Stimulated activated CD4-positive, alpha-beta T cell treated with anti-CD3 and anti-CD28 coated beads, TNF-alpha, amount 100 ng/mL, for 48 hours (primary cell): ENCODE data around the gene ARHGAP32.
"Not testable (repeated sequence)": the region's sequence is repeated elsewhere in the genome, so short reads cannot be mapped to it uniquely, and the experiment has no call there.

Source experiments
- DNase-seq, 3 donors: peaks; one replicate each; pipeline ENCODE4 v3.0.0-alpha.2; 2020; ENCODE audit warnings: low read depth in 3 of 3

Gene ARHGAP32

DNA sequence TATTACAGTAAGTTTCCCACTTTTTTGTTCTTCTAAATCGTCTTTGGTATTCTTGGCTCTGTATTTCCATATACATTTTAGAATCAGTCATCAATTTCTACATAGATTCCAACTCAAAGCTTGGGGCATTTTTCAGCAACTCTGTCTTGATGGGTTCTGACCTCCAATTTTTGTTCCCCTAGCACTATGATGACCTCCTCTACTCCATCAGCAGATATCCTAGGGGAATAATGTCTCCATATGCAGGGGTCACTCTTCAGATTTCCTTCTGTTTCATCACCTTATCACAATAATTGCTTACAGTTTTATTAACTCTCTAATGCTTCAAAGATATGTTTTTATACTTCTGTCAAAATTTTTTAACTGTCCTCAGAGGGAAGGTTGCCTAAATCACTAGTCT lies 158.1 kb downstream of the ARHGAP32 start:
- DNase-seq: no peak

DNA sequence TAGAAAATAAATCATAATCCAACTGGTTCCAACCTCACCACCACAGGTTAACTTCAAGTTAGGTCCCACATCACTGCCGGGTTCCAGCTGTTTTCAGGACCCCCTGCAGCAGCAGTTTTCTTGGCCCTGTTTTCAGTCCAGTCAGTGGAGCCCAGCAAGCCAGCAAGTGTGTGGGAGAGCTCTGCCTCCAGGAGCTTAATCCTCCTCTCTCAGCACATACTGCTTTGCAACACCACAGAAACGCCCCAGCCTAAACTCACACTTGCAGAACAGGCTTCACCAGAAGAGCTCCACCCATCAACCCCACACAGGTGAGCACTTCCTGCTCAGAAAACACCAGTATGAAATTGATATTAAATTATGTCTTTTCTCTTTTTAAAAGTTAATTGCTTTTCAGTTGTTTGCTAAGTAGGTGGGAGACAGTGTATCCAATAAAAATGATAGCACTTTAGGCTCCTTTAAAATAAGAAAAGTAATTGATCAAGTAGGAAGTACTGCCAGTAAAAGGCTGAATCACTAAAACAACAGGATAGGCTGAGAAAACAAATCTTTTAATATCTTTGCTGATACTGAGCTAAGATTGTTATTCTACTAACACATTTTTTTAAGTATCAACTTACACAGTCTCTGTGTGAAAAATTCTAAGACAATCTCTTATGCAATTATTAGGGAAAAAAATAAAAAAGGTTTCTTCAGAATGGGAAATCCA lies 168.0 kb downstream of the ARHGAP32 start:
- DNase-seq: no peak

DNA sequence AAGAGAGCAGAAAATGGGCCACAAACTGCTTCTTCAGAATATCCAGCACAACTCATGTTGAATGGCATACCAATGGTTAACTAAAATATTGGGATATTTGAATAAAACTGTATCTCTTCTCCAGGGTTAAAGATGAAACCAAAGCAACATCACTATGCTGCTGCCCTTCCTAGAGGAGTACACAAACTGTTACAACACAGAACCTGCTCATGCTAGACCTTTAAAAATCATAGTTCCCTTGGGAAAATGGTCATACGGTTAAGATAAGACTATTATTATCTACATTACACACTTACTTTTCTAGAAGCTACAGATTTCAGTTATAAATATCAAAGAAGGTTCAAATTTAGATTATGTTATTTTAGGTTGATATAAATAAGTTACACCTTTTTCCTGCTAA lies 170.8 kb downstream of the ARHGAP32 start:
- no peak for DNase-seq

DNA sequence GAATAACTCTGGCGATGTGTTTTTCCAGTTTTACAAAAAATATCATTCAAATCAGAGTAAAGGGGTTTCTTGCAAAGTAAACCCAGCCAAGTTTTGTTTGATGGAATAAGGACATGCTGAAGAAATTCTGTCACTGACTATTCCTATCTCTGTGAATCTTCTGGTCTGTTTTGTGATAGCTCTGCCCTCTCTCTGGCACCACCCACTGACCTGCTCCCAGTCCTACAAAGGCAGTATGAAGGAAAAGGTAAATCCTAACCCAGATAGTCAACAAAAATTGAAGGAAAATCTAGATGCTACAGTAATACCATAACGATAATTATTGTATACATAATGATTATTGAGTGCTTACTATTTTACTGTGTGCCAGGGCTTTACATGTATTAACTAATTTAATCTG lies 173.1 kb downstream of the ARHGAP32 start:
- no peak for DNase-seq

DNA sequence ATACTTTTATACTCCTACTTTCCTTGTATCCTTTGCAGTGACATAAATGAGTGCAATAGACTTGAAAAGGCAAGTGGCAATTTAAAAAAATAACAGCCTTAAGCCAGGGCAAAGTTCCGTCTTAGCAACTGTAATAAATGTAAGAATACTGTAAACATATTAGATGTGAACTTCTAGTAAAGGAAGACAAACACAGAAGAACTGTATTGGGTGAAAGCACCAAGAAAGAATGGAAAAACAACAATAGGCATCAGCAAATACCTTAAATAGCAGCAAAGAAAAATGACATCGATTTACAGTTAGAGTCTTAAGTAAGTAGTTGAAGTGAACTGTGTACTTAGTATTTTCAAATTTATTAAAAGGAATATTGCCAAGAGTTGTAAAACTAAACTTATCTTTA lies 174.0 kb downstream of the ARHGAP32 start:
- DNase-seq: no peak

DNA sequence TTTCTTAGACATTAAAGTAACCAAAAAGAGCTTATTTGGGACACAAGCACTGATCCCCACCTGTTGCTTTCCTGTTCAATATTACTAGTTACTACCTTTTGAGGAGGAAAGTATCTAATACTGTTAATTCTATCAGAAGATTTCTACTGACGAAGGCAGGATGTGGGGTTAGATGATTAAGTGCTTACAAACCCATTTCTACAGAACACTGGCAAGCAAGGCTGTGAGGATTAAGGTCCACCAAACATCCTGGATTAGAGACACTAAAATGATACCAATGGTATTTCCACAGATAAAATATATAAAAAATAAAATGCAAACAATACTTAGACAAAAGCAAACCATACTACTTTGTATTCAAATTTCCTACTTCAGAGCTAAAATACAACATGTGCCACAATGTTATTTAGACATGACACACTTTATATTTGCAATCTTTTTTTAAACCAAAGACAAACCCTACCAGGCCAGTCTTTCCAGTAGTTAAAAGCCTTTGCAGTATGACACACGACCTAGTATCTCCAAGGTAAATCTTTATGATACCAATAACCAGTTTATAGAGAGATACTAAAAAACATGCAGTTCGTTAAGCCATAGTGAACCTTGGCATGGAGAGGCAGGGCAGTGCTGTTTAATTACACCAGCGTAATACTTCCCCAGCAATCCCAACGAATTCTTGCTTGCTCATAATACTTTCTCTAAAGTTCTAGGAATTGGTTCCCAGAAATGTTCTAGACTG lies 178.2 kb downstream of the ARHGAP32 start:
- DNase-seq: no peak

DNA sequence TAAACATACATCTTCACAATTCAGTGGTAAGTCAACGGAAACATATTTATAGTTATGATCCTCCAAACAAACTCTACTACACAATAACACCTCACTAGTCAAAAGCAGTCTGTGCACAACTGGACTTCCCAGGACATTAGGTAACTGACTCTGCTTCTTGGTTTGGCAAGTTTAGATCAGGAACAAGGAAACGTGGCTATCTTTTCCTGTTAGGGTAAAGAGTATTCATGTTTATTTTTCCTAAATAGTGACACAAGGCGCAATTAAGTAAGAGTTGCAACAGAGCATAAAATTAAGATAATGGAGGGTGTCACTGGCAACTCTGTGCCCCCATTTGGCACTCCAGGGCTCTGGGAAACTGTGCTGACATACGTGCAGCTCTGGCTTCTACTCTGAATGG lies 179.2 kb downstream of the ARHGAP32 start:
- DNase-seq: no peak

DNA sequence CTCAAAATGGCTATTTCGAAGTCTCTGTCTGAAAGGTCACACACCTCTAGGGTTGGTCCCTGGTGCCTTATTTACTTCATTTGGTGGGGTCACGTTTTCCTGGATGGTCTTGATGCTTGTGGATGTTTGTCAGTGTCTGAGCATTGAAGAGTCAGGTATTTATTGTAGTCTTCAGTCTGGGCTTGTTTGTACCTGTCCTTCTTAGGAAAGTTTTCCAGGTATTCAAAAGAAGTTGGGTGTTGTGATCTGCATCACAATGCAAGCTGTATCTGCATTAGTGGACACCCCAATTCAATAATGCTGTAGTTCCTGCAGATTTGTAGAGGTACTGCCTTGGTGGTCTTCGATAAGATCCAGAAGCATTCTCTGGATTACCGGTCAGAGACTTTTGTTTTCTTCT lies 186.0 kb downstream of the ARHGAP32 start:
- DNase-seq: no peak

DNA sequence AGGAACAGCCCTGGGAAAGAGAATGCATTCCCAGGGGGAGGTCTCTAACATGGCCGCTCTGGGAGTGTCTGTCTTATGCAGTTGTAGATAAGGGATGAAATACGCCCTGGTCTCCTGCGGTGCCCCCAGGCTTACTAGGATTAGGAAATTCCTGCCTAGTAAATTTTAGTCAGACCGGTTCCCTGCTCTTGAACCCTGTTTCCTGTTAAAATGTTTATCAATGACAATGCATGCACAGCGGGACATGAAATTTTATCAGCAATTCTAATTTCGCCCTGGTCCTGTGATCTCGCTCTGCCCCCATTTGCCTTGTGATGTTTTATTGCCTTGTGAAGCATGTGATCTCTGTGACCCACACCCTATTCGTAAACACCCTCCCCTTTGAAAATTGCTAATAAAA lies 193.0 kb downstream of the ARHGAP32 start:
- not testable (repeated sequence) for DNase-seq

DNA sequence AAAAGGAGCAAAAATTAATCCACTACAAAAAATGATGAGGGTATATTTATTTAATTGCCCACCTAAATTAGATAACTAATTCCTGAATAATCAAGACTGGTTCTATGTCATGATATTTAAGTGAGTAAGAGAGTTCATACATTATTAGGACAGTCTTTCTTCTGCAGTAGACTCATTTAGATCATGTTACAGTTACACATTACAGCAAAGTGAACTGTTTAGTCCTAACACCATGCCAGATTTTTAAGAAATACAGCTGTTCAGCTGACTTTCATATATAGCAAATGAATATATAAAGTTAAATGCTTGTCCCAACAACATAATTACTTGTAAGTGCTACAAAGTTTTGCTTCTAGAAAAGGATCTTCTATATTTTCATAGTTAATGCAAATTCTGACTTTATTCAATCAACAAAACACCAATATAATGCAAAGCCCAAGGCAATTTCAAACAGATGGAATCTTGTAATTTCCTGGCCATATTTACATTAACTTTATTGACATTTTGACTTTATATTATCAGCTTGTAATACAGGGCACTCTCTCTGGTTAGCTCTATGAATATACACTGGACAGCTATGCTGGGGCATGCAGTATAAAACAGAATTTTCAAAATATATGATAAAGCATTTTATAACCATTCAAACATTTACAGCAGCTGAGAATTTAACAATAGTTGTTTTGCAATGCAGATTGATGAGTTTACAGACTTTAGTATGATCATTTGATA lies 203.7 kb downstream of the ARHGAP32 start:
- no peak for DNase-seq

DNA sequence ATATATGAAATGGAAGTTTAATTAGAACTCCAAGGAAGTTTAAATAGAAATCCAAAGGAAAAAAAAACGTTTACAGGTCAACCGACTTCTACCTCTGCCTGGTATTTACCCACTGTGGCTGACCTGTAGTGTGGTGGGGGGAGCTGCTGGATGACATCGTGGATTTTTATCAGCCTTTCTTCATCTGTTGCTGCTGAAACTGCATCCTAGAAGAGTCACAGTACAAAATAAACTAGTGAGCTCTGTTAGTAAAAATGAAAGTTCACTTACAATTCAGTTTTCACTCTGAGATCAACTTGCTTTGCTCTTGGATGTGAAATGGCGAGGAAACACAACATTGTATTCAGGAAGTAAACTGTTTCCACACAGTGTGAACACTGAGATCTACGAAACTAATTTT lies 206.2 kb downstream of the ARHGAP32 start:
- DNase-seq: no peak

DNA sequence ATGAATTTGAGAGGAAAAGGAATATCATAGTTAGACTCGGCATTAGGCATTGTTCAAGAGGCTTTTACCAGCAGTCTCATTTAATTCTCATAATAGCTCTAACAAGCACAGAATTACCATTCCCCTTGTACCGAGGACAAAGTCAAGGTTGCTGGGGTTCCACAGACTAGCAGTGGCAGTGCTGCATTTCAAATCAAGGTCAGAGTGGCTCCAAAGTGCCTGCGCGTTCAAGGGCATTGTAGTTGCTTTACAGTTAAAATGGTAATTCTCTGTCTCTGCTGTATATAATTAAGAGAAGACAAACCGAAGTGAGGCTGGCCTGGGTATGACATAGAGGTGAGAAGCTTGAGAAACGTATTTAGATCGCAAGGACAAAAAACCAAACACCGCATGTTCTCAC lies 209.1 kb downstream of the ARHGAP32 start:
- no peak for DNase-seq

DNA sequence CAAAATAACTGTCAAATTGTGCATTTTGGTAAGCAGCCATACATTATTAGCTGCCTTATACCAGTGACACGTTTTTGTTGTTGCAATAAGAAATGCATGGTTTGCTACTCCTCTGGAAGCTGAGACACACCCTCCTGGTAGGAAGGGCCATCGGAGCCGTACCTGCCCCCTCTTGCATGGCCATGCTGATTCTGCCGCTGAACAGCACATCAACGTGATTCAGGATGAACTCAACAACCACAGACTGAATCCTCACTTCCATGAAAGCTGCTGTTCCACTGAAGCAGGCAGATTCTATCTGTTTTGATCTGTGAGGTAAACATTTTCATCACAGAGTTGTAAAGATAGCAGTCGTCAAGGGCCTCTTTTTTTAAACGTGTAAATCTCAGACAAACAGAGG lies 210.9 kb downstream of the ARHGAP32 start:
- no peak for DNase-seq

DNA sequence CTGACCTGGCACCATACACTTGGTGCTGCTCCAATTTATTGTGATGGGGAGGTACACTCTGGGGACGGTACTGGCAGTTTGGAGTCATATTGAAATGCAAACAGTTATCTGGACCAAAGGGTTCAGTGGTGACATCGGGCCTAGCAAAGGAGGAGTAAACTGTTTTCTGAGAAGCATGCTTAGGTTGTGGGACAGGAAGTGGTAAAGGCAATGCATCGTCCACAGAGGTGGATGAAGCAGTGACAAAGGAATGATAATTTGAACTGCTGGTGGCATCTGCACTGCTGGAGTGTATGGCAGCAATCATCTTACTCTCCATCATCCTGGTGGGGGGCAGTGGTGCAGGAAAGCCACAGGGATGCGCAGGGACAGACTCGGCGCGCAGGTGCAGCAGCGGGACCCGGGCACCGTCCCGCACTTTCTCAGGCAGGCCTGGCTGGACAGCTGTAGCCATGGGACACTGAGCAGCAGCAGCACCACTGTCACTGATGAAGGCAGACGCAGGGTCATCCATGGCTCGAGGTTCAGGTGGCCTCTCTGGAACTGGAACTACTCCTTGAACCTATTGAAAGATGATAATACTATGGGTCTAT lies 221.4 kb downstream of the ARHGAP32 start:
- no peak for DNase-seq

DNA sequence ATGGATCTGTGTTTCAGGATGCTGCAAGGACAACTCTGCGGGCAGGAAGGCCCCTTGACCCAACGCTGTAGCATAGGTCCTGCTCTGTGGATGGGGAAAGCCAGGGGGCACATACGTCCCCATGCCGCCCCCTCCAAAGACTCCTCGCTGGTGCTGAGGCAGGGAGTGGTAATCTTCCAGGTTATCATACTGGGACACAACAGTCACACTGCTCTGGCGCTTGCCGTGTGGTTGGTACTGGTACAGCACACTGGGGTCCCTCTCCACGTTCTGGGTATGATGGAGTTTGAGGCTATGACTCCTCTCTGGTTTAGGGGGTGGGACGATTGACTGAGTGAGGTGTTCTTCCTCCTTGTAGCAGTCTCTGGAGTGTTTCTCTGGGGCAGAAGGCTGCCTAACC lies 223.2 kb downstream of the ARHGAP32 start:
- no peak for DNase-seq

DNA sequence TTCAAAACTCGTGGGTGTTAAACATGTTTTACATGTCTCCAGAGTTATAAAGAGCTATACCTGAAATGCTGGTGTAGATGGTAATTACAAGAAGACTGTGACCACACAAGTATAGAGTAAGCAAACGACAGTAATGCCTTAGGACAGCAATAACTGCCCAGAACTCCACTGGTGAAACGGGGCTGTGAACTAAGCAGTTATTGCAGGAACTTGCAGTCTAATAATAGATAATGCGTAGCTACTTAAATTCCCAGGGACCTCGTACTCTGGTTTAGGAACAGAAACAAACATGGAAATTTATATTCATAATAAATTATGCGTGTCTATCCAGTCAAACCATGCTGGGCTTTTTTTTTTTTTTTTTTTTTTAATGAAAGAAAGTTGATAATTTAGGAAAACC lies 224.5 kb downstream of the ARHGAP32 start:
- DNase-seq: no peak

DNA sequence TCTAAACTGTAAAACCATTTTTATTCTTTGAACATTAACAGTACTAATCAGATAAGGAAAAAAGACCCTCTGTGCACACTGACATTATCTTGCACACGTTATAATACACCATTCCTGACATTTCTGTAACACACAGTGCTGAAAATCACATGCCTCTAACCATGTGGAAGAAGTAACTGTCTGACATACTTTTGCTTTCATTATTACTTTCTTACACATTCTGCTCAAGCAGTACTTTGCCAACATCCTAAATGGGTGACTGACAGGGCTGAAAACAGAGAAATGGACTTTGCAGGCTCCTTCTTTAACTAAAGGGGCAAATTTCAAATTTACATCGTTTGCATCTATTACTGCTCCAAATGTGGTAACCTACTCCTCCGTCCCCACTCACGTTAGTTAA lies 226.6 kb downstream of the ARHGAP32 start:
- DNase-seq: no peak

DNA sequence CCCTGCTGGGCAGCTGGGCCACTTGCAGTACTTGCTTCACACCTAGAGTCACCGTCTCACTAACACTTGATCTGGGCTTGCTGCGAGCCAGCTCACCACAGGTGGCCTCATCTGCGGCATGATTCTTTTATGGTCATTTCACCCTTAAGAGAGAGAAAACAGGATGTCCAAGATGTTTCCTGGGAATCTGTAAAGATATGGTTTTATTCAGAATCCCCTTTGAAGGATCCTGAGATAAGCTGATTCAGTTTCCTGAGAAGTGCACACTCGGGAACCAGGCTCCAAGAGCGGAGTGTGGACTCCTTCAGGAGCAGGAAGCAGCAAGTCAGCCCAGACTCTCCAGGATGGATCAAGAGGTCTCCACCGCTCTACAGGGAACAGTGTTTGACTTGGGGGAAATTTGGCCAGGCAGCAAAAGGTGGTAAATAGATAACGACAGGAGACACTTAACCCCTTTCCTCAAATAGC lies 227.6 kb downstream of the ARHGAP32 start:
- no peak for DNase-seq

DNA sequence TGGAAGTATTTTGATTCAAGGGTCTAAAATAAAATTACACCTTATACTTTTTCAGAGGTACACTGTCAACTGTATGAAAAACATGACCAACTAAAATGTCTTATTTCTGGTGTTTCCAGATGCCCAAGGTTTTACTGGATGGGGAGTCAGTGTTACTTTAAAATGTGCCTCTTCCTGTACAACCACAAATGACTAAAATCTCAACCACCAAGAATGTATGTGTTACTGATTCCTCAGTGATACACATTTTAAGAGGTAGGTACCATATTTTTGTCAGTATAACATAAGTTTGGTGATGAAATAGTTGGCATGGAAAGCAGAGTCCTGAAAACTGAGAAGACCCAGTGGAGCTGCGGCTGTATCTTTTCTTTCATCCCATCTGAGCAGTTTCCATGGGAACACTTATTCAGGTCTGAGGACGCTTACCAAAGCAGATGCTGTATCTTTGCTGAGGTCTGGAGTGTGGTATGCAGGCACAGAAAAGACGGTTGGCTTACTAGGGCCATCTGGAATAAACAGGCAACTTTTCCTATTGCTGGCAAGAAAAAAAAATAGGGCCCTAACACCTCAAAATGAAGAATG lies 228.3 kb downstream of the ARHGAP32 start:
- DNase-seq: no peak

DNA sequence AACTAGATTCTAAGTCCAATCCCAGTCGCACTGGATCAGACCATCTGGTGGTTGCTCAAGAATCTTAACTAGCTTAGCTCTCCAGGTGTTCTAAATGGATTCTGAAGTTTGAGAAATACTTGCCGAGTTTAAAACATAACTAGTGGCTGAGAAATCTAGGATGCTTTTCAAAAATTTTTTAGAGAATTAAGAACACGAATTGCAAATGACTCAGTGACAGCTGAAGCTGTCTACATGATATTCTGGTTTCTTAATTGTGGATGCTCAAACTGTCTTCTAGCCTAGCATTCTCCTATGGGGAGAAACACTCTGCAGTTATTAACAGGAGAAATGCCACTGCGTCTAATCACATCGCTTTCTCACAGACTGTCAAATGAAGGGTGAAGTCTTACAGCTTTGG lies 229.2 kb downstream of the ARHGAP32 start:
- no peak for DNase-seq

DNA sequence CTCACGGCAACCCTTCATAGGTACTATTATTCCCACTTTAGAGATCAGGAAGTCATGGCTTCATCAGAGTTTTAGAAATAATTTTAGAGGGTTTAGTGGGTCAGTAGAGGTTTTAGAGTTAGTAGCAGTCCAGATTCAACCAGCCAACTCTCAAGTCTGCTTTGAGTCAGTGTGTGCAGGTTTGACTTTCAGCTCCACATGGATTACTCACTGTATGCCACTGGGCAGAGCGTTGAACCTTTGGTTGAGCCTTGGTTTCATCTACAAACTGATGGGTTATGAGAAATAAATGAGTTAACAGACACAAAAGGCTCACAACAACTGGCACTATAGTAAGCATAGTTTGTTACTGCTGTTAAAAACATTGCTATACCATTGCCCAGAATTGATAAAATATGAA lies 230.5 kb downstream of the ARHGAP32 start:
- no peak for DNase-seq

DNA sequence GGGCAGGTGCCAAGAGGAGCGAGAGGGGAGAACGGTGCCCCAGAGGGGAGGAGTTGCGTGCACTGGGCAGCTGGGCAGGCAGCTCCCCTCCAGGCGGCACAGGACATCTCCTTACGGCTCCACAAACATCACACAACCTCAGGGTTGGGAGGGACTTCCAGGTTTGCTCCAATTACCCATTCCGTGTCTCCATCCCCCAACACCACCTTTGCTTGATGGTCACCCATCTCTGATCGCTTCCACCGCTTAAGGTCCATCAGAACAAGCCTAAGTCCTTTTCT lies 235.0 kb downstream of the ARHGAP32 start:
- DNase-seq: no peak
